T-helper 1 cell treated with Interleukin-12 subunit alpha and Interleukin-12 subunit beta and Interleukin-4 antibody, amounts not matched to agents 30 μg/mL and 1 μg/mL, for 36 hours (primary cell): Measurements from ENCODE around the gene ONECUT1.
A peak's percentile ranks its signal among the peaks of the same experiment; 100 is the strongest.
"Not testable (repeated sequence)": the region's sequence is repeated elsewhere in the genome, so short reads cannot be mapped to it uniquely, and the experiment has no call there.

Experiments
- H3K27ac Mint-ChIP-seq: one replicate; pipeline ENCODE4 v1.8.0; 2021; ENCODE audit warnings: mild to moderate bottlenecking, mixed read lengths
- H3K27me3 Mint-ChIP-seq: one replicate; pipeline ENCODE4 v1.8.0; 2021; ENCODE audit warnings: low read depth, mixed read lengths
- H3K36me3 Mint-ChIP-seq: one replicate; pipeline ENCODE4 v1.8.0; 2021; ENCODE audit warnings: low read depth, mixed read lengths
- H3K4me1 Mint-ChIP-seq: one replicate; pipeline ENCODE4 v1.8.0; 2021; ENCODE audit warnings: low read depth, mixed read lengths
- H3K4me3 Mint-ChIP-seq: one replicate; pipeline ENCODE4 v1.8.0; 2021; ENCODE audit warnings: mild to moderate bottlenecking, moderate library complexity, mixed read lengths
- H3K9me3 Mint-ChIP-seq: one replicate; pipeline ENCODE4 v1.8.0; 2021; ENCODE audit warnings: mixed read lengths

The ONECUT1 gene

GRCh38 chr15:52790169-52790708, at the start of gene ONECUT1:
TSS of gene ONECUT1 (minus strand) at chr15:52790336. CDS start at chr15:52789884, 452 bp downstream.
- H3K27me3 Mint-ChIP-seq, result peaks cover 94% of the 10 kb centered on the region
- peak within 1 kb of the TSS; percentile 52 for H3K27ac Mint-ChIP-seq
- H3K4me1 Mint-ChIP-seq, result no peaks in the 10 kb centered on the region
- peak within 1 kb of the TSS; percentile 66 for H3K4me3 Mint-ChIP-seq
- peaks cover 2% of the 10 kb centered on the region for H3K36me3 Mint-ChIP-seq
- no peaks in the 10 kb centered on the region for H3K9me3 Mint-ChIP-seq

GRCh38 chr15:52834379-52834778, 44.2 kb upstream of the ONECUT1 start:
- Mint-ChIP-seq H3K27ac (no peak overlapping the region), H3K9me3 (no peaks in the 10 kb centered on the region), H3K4me3 (no peak overlapping the region), H3K4me1 (no peaks in the 10 kb centered on the region), H3K36me3 (no peaks in the 10 kb centered on the region), H3K27me3 (no peaks in the 10 kb centered on the region)

GRCh38 chr15:52824169-52824942, 34.2 kb upstream of the ONECUT1 start:
- not testable (repeated sequence) for H3K4me3 Mint-ChIP-seq, H3K36me3 Mint-ChIP-seq, H3K27me3 Mint-ChIP-seq, H3K27ac Mint-ChIP-seq, H3K4me1 Mint-ChIP-seq, H3K9me3 Mint-ChIP-seq

GRCh38 chr15:52822475-52822874, 32.3 kb upstream of the ONECUT1 start:
- Mint-ChIP-seq H3K27ac (no peak overlapping the region), H3K27me3 (peaks cover 9% of the 10 kb centered on the region), H3K4me3 (no peak overlapping the region), H3K36me3 (no peaks in the 10 kb centered on the region), H3K9me3 (no peaks in the 10 kb centered on the region), H3K4me1 (no peaks in the 10 kb centered on the region)

GRCh38 chr15:52819253-52819652, 29.1 kb upstream of the ONECUT1 start:
- Mint-ChIP-seq H3K4me3 (no peak overlapping the region), H3K36me3 (no peaks in the 10 kb centered on the region), H3K27ac (no peak overlapping the region), H3K4me1 (no peaks in the 10 kb centered on the region), H3K27me3 (peaks cover 14% of the 10 kb centered on the region), H3K9me3 (peaks cover 8% of the 10 kb centered on the region)

- not testable (repeated sequence) for H3K27ac Mint-ChIP-seq, H3K36me3 Mint-ChIP-seq, H3K4me1 Mint-ChIP-seq, H3K9me3 Mint-ChIP-seq, H3K4me3 Mint-ChIP-seq
- H3K27me3 Mint-ChIP-seq, result peaks cover 19% of the 10 kb centered on the region
Observed at GRCh38 chr15:52815899-52816298, 25.8 kb upstream of the ONECUT1 start.

GRCh38 chr15:52808996-52809395, 18.9 kb upstream of the ONECUT1 start:
- Mint-ChIP-seq H3K4me3 (no peak overlapping the region), H3K9me3 (no peaks in the 10 kb centered on the region), H3K36me3 (no peaks in the 10 kb centered on the region), H3K27ac (no peak overlapping the region), H3K27me3 (peaks cover 67% of the 10 kb centered on the region), H3K4me1 (peaks cover 3% of the 10 kb centered on the region)

GRCh38 chr15:52808441-52808840, 18.3 kb upstream of the ONECUT1 start:
- Mint-ChIP-seq H3K4me1 (peaks cover 4% of the 10 kb centered on the region), H3K9me3 (no peaks in the 10 kb centered on the region), H3K36me3 (no peaks in the 10 kb centered on the region), H3K27ac (no peak overlapping the region), H3K4me3 (no peak overlapping the region), H3K27me3 (peaks cover 71% of the 10 kb centered on the region)

GRCh38 chr15:52806284-52806655, 16.1 kb upstream of the ONECUT1 start:
- H3K27ac Mint-ChIP-seq, result no peak overlapping the region
- H3K4me1 Mint-ChIP-seq, result peaks cover 8% of the 10 kb centered on the region
- no peaks in the 10 kb centered on the region for H3K36me3 Mint-ChIP-seq
- H3K9me3 Mint-ChIP-seq, result no peaks in the 10 kb centered on the region
- H3K4me3 Mint-ChIP-seq, result no peak overlapping the region
- H3K27me3 Mint-ChIP-seq, result peaks cover 91% of the 10 kb centered on the region

GRCh38 chr15:52805351-52806283, 15.5 kb upstream of the ONECUT1 start:
- Mint-ChIP-seq H3K4me3 (no peak overlapping the region), H3K9me3 (no peaks in the 10 kb centered on the region), H3K36me3 (no peaks in the 10 kb centered on the region), H3K27ac (no peak overlapping the region), H3K27me3 (peaks cover 91% of the 10 kb centered on the region), H3K4me1 (peaks cover 8% of the 10 kb centered on the region)

- Mint-ChIP-seq H3K27me3 (peaks cover 91% of the 10 kb centered on the region), H3K36me3 (no peaks in the 10 kb centered on the region), H3K27ac (peak overlapping the region; percentile 49), H3K9me3 (no peaks in the 10 kb centered on the region), H3K4me3 (peak overlapping the region; percentile 42), H3K4me1 (peaks cover 8% of the 10 kb centered on the region)
Observed at GRCh38 chr15:52804526-52805081, 14.5 kb upstream of the ONECUT1 start.

- Mint-ChIP-seq H3K4me3 (no peak overlapping the region), H3K27ac (no peak overlapping the region), H3K27me3 (peaks cover 90% of the 10 kb centered on the region), H3K36me3 (no peaks in the 10 kb centered on the region), H3K9me3 (no peaks in the 10 kb centered on the region), H3K4me1 (peaks cover 8% of the 10 kb centered on the region)
Observed at GRCh38 chr15:52803467-52804306, 13.6 kb upstream of the ONECUT1 start.

GRCh38 chr15:52803108-52803466, 13.0 kb upstream of the ONECUT1 start:
- no peak overlapping the region for H3K4me3 Mint-ChIP-seq

GRCh38 chr15:52802110-52802509, 12.0 kb upstream of the ONECUT1 start:
- H3K4me1 Mint-ChIP-seq, result peaks cover 8% of the 10 kb centered on the region
- no peaks in the 10 kb centered on the region for H3K9me3 Mint-ChIP-seq
- peaks cover 88% of the 10 kb centered on the region for H3K27me3 Mint-ChIP-seq
- no peak overlapping the region for H3K4me3 Mint-ChIP-seq
- H3K36me3 Mint-ChIP-seq, result no peaks in the 10 kb centered on the region
- no peak overlapping the region for H3K27ac Mint-ChIP-seq

More at GRCh38 chr15:52803108-52803466, 13.0 kb upstream of the ONECUT1 start:
- peaks cover 88% of the 10 kb centered on the region for H3K27me3 Mint-ChIP-seq
- peaks cover 8% of the 10 kb centered on the region for H3K4me1 Mint-ChIP-seq
- H3K27ac Mint-ChIP-seq, result no peak overlapping the region
- no peaks in the 10 kb centered on the region for H3K36me3 Mint-ChIP-seq
- no peaks in the 10 kb centered on the region for H3K9me3 Mint-ChIP-seq
